Adipocyte (in vitro differentiated cells): Measurements from ENCODE around the gene HCN1.
"Not testable (repeated sequence)": the region's sequence is repeated elsewhere in the genome, so short reads cannot be mapped to it uniquely, and the experiment has no call there.

ENCODE experiments used
- DNase-seq: peaks from one replicate; pipeline ENCODE4 v3.0.0-alpha.2; 2015; ENCODE audit warnings: low read depth
- H3K27me3 ChIP-seq: replicated peaks from 2 replicates; pipeline ENCODE4 v1.7.0; 2013; ENCODE audit warnings: mild to moderate bottlenecking, low read length, moderate library complexity; ENCODE audit not compliant: control insufficient read depth, insufficient read depth
- H3K36me3 ChIP-seq: 2 replicates; pipeline ENCODE4 v1.7.0; 2013; ENCODE audit warnings: low read length, mild to moderate bottlenecking, moderate library complexity; ENCODE audit not compliant: control insufficient read depth, insufficient read depth, severe bottlenecking
- H3K4me1 ChIP-seq: 2 replicates; pipeline ENCODE4 v1.7.0; 2013; ENCODE audit warnings: mild to moderate bottlenecking, low read length, moderate library complexity; ENCODE audit not compliant: control insufficient read depth, insufficient read depth
- H3K4me3 ChIP-seq: 2 replicates; pipeline ENCODE4 v1.7.0; 2013; ENCODE audit warnings: mild to moderate bottlenecking, low read length, moderate library complexity
- H3K9ac ChIP-seq: 2 replicates; pipeline ENCODE4 v1.7.0; 2013; ENCODE audit warnings: mild to moderate bottlenecking, low read length, moderate library complexity
- H3K9me3 ChIP-seq: 2 replicates; pipeline ENCODE4 v1.7.0; 2013; ENCODE audit warnings: mild to moderate bottlenecking, low read length, moderate library complexity; ENCODE audit not compliant: control insufficient read depth

Gene HCN1

DNA sequence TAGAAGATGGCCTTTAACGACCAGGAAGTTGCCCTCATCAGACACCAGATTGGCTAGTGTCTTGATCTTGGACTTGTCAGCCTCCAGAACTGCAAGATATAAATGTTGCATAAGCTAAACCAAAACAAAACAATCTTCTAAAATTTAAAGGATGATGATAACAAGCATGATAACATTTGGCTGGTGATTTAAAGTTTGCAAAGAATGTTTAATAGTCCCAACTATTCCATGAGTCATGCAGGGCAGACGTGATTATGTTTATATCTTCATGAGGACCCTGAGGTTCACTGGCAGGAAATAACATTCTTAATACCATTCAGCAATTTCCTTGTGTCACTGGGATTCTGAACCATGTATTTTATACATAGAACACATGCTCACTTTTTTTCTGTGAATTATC lies 319.8 kb downstream of the HCN1 start:
- no peak overlapping the region for H3K9ac ChIP-seq
- H3K27me3 ChIP-seq, result no peaks in the 10 kb centered on the region
- DNase-seq, result no peak
- no peak overlapping the region for H3K4me3 ChIP-seq
- no peaks in the 10 kb centered on the region for H3K4me1 ChIP-seq
- no peaks in the 10 kb centered on the region for H3K36me3 ChIP-seq
- no peaks in the 10 kb centered on the region for H3K9me3 ChIP-seq

DNA sequence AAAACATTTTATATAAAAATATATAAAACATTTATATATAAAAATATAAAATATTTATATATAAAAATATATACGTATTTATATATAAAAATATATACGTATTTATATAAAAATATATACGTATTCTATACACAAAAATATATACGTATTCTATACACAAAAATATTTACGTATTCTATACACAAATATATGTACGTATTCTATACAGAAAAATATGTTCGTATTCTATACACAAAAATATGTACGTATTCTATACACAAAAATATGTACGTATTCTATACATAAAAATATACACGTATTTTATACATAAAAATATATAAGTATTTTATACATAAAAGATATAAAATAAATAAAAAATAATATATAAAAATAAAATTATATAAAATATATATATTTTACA lies 323.6 kb downstream of the HCN1 start:
- no peak for DNase-seq
- no peak overlapping the region for H3K9ac ChIP-seq
- no peaks in the 10 kb centered on the region for H3K27me3 ChIP-seq
- no peaks in the 10 kb centered on the region for H3K9me3 ChIP-seq
- H3K4me1 ChIP-seq, result no peaks in the 10 kb centered on the region
- no peaks in the 10 kb centered on the region for H3K36me3 ChIP-seq
- H3K4me3 ChIP-seq, result no peak overlapping the region

DNA sequence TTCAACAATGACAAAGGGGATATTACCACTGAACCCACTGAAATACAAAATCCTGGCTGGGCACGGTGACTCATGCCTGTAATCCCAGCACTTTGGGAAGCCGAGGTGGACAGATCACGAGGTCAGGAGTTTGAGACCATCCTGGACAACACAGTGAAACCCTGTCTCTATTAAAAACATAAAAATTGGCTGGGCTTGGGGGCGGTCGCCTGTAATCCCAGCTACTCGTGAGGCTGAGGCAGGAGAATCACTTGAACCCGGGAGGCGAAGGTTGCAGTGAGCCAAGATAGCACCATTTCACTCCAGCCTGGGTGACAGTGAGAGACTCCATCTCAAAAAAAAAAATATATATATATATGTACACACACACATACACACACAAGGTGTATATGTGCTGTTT lies 324.8 kb downstream of the HCN1 start:
- H3K4me1 ChIP-seq, H3K36me3 ChIP-seq, H3K9me3 ChIP-seq, DNase-seq, H3K4me3 ChIP-seq, H3K27me3 ChIP-seq, H3K9ac ChIP-seq: not testable (repeated sequence)

DNA sequence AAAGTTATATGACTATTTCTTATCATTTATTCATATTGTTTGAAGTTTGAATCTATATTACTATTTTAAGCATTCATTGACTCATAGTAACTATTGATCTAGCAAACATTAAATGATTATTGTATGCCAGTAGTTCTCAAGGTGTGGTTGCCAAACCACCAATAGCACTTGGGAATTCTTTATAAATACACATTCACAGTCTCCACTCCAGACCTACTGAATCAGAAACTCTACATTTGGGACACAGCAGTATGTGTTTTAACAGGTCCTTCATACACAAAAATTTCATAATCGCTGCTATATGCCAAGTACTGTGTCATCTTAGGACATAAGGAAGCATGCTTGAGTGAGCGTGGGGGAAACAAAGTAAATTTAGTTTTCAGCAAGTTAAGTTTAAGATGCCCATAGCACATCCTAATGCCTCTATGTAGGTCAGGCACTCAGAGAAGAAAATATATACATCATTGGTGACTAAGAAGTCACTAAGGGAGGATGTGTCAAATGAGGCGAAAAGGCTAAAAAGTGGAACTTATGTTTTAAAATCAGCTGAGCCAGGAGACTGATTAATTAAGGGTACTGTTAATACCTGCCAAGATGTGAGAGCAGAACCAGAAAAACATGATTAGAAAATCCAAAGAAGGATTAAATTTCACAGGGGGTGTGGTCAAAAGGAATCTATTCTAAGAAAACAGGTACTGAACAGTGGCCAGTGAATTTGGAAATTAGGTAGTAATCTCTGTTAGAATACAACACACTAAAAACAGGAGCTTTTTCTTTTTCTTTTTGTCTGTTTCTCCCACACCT lies 340.8 kb downstream of the HCN1 start:
- no peaks in the 10 kb centered on the region for H3K4me1 ChIP-seq
- H3K36me3 ChIP-seq, result no peaks in the 10 kb centered on the region
- H3K27me3 ChIP-seq, result no peaks in the 10 kb centered on the region
- no peak overlapping the region for H3K4me3 ChIP-seq
- H3K9me3 ChIP-seq, result no peaks in the 10 kb centered on the region
- no peak for DNase-seq
- H3K9ac ChIP-seq, result no peak overlapping the region

DNA sequence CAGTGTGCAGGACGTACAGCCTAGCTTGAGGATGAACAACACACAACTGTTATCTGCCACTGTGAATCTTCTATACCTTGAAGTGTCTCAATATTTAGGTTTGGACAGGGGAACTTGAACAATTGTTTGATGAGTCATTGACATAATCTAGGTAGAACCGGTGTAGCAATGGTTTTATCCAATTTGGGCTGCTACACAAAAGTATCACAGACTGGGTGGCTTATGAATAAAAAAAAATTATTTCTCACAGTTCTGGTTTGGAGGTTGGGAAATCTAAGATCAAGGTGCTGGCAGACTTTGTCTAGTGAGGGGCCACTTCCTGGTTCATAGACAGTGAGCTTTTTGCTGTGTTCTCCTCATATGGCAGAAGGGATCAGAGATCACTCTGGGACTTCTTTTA lies 359.7 kb downstream of the HCN1 start:
- no peak overlapping the region for H3K9ac ChIP-seq
- H3K27me3 ChIP-seq, result no peaks in the 10 kb centered on the region
- no peaks in the 10 kb centered on the region for H3K9me3 ChIP-seq
- no peak for DNase-seq
- H3K36me3 ChIP-seq, result no peaks in the 10 kb centered on the region
- H3K4me3 ChIP-seq, result no peak overlapping the region
- no peaks in the 10 kb centered on the region for H3K4me1 ChIP-seq

DNA sequence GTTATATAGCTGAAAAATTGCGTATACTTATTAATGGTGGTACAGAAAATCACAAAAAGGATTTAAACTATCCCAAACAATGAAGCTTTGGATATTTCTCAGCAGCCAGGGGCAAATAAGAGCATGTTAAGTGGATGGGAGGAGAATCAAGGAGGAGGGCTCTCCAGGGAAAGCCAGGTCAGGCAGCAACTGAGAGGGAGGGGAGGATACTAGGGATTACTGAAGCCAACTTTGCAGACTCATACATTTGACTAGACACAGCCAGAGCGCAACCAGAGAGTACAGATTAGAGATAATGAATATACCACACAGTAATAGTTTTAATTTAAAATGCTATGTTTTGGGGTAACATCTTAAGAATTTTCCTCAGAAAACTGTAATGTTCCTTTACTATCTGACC lies 360.2 kb downstream of the HCN1 start:
- H3K4me3 ChIP-seq, result no peak overlapping the region
- no peaks in the 10 kb centered on the region for H3K4me1 ChIP-seq
- DNase-seq, result no peak
- no peaks in the 10 kb centered on the region for H3K9me3 ChIP-seq
- H3K36me3 ChIP-seq, result no peaks in the 10 kb centered on the region
- no peak overlapping the region for H3K9ac ChIP-seq
- no peaks in the 10 kb centered on the region for H3K27me3 ChIP-seq

DNA sequence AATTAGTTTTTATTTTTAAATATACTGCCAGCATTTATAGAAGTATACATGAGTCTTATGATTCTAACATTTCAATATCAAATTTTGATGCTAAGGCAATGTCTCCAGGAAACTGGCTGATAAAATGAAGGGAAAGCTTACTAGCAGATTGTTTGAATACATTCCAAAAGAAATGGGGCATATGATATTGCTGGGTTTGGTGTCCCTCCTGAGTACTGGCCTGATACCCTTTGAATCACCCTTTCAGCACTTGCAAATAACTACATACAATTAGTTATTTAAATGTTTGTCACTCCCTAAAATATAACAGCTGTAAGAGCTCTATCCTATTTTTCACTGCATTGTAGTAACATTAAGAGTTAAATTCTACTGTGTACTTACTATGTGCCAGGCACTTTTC lies 360.8 kb downstream of the HCN1 start:
- Histone ChIP-seq H3K27me3 (no peaks in the 10 kb centered on the region), H3K9ac (no peak overlapping the region), H3K4me3 (no peak overlapping the region), H3K36me3 (no peaks in the 10 kb centered on the region), H3K4me1 (no peaks in the 10 kb centered on the region), H3K9me3 (no peaks in the 10 kb centered on the region)
- no peak for DNase-seq

DNA sequence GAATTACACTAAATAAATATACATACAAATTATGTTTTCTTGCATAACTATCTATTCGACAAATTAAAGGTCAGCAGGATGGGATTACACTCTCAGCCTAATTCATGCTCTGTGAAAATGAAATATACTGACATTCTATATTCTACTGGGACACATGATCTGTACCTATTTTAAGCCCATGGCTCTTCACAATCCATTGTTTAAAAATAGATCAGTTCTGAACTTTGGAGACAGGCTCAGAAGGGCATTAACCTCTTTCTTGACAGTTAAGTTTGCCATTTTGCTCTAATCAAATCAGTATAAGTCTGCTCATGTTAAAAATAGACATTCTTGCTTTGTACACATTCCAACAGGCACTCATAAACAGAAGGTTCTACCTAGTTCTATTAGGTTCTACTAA lies 361.2 kb downstream of the HCN1 start:
- Histone ChIP-seq H3K4me1 (no peaks in the 10 kb centered on the region), H3K9ac (no peak overlapping the region), H3K9me3 (no peaks in the 10 kb centered on the region), H3K36me3 (no peaks in the 10 kb centered on the region), H3K4me3 (no peak overlapping the region), H3K27me3 (no peaks in the 10 kb centered on the region)
- DNase-seq, result no peak

DNA sequence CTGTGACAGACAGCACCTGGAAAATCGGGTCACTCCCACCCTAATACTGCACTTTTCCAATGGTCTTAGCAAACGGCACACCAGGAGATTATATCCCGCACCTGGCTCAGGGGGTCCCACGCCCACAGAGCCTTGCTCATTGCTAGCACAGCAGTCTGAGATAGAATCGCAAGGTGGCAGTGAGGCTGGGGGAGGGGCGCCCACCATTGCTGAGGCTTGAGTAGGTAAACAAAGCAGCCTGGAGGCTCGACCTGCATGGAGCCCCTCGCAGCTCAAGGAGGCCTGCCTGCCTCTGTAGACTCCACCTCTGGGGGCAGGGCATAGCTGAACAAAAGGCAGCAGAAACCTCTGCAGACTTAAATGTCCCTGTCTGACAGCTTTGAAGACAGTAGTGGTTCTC lies 383.6 kb downstream of the HCN1 start:
- H3K4me1 ChIP-seq, DNase-seq, H3K4me3 ChIP-seq, H3K27me3 ChIP-seq, H3K9me3 ChIP-seq, H3K9ac ChIP-seq, H3K36me3 ChIP-seq: not testable (repeated sequence)

DNA sequence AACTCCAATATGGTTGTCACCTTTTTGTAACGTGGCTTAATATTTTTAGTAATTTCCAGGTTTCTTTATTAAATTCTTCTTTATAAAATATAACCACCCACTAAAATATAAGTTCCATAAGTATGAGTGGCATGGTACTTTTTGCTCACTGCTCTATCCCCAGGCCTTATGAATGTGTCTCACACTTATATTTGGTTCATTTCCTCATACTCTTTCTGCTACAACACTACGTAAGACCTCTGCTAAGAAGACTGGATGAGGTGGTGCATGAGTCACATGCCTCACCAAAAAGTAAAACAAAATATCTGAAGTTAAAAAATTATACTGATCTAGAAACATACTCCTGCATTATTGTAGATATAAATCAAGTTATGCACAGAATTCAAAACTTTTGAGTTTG lies 400.9 kb downstream of the HCN1 start:
- Histone ChIP-seq H3K4me3 (no peak overlapping the region), H3K9ac (no peak overlapping the region), H3K9me3 (no peaks in the 10 kb centered on the region), H3K36me3 (no peaks in the 10 kb centered on the region), H3K4me1 (no peaks in the 10 kb centered on the region), H3K27me3 (no peaks in the 10 kb centered on the region)
- DNase-seq, result no peak

DNA sequence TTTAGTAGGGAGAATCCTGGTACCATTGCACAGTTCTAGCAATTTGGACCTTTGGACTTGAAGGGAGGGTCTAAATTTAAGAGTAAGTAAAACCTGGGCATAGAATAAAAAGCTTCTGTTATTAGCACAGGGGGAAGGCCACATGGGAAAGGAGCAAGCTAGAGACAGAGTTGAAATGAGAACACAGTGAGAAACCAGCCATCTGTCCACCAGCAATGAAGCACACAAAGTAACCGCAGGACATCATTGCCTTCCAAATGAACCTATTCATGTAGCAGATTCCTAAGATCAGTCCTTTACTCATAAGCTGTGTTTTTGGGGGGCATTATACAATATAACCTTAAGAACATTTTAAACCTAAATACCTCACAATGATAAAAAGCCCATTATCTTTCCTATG lies 407.4 kb downstream of the HCN1 start:
- no peaks in the 10 kb centered on the region for H3K4me1 ChIP-seq
- H3K9ac ChIP-seq, result no peak overlapping the region
- H3K27me3 ChIP-seq, result no peaks in the 10 kb centered on the region
- no peak for DNase-seq
- no peak overlapping the region for H3K4me3 ChIP-seq
- no peaks in the 10 kb centered on the region for H3K36me3 ChIP-seq
- peaks cover 3% of the 10 kb centered on the region for H3K9me3 ChIP-seq

DNA sequence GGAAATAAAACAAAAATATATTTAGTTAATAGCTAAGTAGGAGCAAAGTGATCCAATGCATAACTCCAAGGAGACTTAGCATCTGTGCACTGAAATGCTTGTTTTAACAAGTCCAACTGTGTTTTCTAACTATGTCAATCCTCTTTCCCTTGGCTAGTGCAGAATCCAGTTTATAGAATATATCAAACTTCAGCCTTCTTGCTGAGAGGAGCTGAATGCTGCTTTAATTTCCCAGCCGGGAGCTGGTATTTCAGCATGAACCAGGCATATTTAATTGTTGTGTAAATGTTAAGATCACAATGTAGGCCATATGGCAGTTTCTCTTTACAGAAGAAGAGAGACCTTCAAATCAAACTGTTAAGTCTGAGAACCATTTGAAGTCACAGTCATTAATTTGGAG lies 411.7 kb downstream of the HCN1 start:
- Histone ChIP-seq H3K9ac (no peak overlapping the region), H3K27me3 (no peaks in the 10 kb centered on the region), H3K9me3 (no peaks in the 10 kb centered on the region), H3K4me1 (no peaks in the 10 kb centered on the region), H3K4me3 (no peak overlapping the region), H3K36me3 (no peaks in the 10 kb centered on the region)
- DNase-seq, result no peak
